ENCODE measurements around the gene AP2S1. TPM values are rescaled to one million over a fixed set of nuclear protein-coding genes. Genes with fewer than 3 reads are reported as not detected.

Gene AP2S1
- total RNA-seq, 2 experiments from 2014 or later = 79.3 to 110 TPM

DNA sequence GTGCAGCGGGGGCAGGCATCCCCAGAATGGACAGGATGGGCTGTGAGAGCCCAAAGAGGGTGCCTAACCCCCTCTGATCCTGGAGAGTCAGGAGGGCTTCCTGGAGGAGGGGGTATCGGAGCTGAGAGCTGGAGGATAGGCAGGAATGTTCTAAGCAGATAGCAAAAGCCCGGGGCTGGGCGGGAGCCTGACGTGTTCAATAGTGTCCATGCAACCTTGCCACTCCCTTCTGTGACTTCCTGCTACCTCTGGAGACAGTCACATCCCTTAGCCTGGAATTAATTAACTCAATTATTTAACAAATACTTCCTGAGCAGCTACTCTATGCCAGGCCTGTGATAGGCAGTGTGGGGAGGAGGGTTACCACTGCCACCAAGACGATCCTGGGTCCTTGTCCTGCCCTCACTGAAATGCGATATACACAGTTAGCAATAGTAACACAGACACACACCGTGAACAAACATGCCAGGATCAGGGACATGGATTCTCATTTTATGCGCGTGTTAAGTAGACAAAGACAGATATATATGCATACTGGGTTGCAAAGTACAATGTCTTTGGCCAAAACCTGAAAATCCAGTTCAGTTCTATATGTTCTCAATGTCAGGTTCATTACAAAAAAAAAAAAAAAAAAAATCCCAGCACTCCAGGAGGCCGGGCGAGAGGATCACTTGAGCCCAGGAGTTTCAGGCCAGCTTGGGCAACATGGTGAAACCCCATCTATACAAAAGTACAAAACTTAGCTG is 10.7 kb downstream of the AP2S1 start:
- POLR2A ChIA-PET = interaction anchor here (0.6 kb wide), 2 partner anchors 227 to 337 kb away, joined by 5 to 10 read pairs; no protein-coding TSS in a partner anchor
- CTCF ChIA-PET (ENCODE audit: unreplicated experiment) = interaction anchor here (0.6 to 1.1 kb wide), 5 partner anchors 23 to 126 kb away, joined by 3 read pairs; no protein-coding TSS in a partner anchor
- no peaks in the 10 kb centered on the region for H3K9me2 ChIP-seq (ENCODE audit: insufficient read depth, low read length)
- intact Hi-C loops (cut with micrococcal nuclease; ENCODE audit: unreplicated experiment) = loop anchor here (1.0 kb wide), 1 partner anchor 83 kb away; no protein-coding TSS in a partner anchor
- no peaks in the 10 kb centered on the region for H3K4me1 ChIP-seq (ENCODE audit: insufficient read depth, low read length, poor library complexity, severe bottlenecking)
- DNase-seq (ENCODE audit: low spot score) = no peak
- no peaks in the 10 kb centered on the region for H3K79me2 ChIP-seq (ENCODE audit: insufficient read depth, low read depth, low read length)
- H2AFZ ChIP-seq (ENCODE audit: low read length) = no peak overlapping the region
- H3K9me3 ChIP-seq (ENCODE audit: low read length) = no peaks in the 10 kb centered on the region
- BruUV-seq (replicated peaks) = no TSS peak
- no peak for TF ChIP-seq EZH2phosphoT487 (IDR thresholded peaks at IDR 0.05; ENCODE audit: borderline replicate concordance, low read depth, low read length)
- TF ChIP-seq, protein P1, sequence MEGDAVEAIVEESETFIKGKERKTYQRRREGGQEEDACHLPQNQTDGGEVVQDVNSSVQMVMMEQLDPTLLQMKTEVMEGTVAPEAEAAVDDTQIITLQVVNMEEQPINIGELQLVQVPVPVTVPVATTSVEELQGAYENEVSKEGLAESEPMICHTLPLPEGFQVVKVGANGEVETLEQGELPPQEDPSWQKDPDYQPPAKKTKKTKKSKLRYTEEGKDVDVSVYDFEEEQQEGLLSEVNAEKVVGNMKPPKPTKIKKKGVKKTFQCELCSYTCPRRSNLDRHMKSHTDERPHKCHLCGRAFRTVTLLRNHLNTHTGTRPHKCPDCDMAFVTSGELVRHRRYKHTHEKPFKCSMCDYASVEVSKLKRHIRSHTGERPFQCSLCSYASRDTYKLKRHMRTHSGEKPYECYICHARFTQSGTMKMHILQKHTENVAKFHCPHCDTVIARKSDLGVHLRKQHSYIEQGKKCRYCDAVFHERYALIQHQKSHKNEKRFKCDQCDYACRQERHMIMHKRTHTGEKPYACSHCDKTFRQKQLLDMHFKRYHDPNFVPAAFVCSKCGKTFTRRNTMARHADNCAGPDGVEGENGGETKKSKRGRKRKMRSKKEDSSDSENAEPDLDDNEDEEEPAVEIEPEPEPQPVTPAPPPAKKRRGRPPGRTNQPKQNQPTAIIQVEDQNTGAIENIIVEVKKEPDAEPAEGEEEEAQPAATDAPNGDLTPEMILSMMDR (conservative IDR thresholded peaks at IDR 0.05; ENCODE audit: low read length) = no peak
- no peak overlapping the region for H3K4me3 ChIP-seq (ENCODE audit: low read depth, low read length, poor library complexity, severe bottlenecking)
- H3K27ac ChIP-seq (ENCODE audit: low read depth, low read length, poor library complexity, severe bottlenecking) = no peak overlapping the region
- no peak overlapping the region for H3K4me2 ChIP-seq (ENCODE audit: low read length)
- H3K36me3 ChIP-seq (ENCODE audit: insufficient read depth, low read length) = peaks cover 23% of the 10 kb centered on the region
- H4K20me1 ChIP-seq (ENCODE audit: insufficient read depth, low read length) = no peaks in the 10 kb centered on the region

DNA sequence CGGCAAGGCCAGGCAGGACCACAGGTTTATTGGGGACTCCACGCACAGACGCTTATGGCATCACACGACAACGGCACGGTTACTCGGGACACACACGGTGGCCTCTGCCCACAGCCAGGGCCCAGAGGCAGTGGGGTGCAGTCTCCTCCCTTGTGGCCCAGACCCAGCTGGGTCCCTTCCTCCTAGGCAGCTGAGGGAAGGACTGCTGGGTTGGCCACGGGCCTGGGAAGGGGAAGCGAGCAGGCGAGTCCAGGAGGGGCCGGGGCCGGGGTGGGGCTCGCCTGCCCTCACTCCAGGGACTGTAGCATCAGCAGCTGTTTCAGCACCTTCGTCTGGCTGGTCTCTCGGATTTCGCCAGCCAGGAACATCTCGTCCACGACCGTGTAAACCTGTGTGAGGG is 12.5 kb downstream of the AP2S1 start:
- no peak for DNase-seq (ENCODE audit: low spot score)
- Histone ChIP-seq H3K79me2 (ENCODE audit: insufficient read depth, low read depth, low read length) (no peaks in the 10 kb centered on the region), H3K4me3 (ENCODE audit: low read depth, low read length, poor library complexity, severe bottlenecking) (no peak overlapping the region), H3K9me2 (ENCODE audit: insufficient read depth, low read length) (no peaks in the 10 kb centered on the region), H3K4me1 (ENCODE audit: insufficient read depth, low read length, poor library complexity, severe bottlenecking) (no peaks in the 10 kb centered on the region), H3K9me3 (ENCODE audit: low read length) (no peaks in the 10 kb centered on the region), H3K27ac (ENCODE audit: low read depth, low read length, poor library complexity, severe bottlenecking) (no peak overlapping the region), H2AFZ (ENCODE audit: low read length) (no peak overlapping the region), H3K4me2 (ENCODE audit: low read length) (no peak overlapping the region), H4K20me1 (ENCODE audit: insufficient read depth, low read length) (no peaks in the 10 kb centered on the region), H3K36me3 (ENCODE audit: insufficient read depth, low read length) (peaks cover 23% of the 10 kb centered on the region)
- CTCF ChIA-PET (ENCODE audit: unreplicated experiment) = no interaction called here
- BruUV-seq (replicated peaks) = TSS peak; percentile 92
- POLR2A ChIA-PET = no interaction called here
- intact Hi-C loops (cut with micrococcal nuclease; ENCODE audit: unreplicated experiment) = no loop called here
- no peak for TF ChIP-seq EZH2phosphoT487 (IDR thresholded peaks at IDR 0.05; ENCODE audit: borderline replicate concordance, low read depth, low read length)
- TF ChIP-seq, protein P1 (conservative IDR thresholded peaks at IDR 0.05; ENCODE audit: low read length) = no peak

- no peak overlapping the region for H3K27ac ChIP-seq (ENCODE audit: low read depth, low read length, poor library complexity, severe bottlenecking)
- POLR2A ChIA-PET = no interaction called here
- intact Hi-C loops (cut with micrococcal nuclease; ENCODE audit: unreplicated experiment) = no loop called here
- H3K4me1 ChIP-seq (ENCODE audit: insufficient read depth, low read length, poor library complexity, severe bottlenecking) = no peaks in the 10 kb centered on the region
- no TSS peak for BruUV-seq (replicated peaks)
- H3K36me3 ChIP-seq (ENCODE audit: insufficient read depth, low read length) = peaks cover 11% of the 10 kb centered on the region
- no peaks in the 10 kb centered on the region for H4K20me1 ChIP-seq (ENCODE audit: insufficient read depth, low read length)
- H3K79me2 ChIP-seq (ENCODE audit: insufficient read depth, low read depth, low read length) = no peaks in the 10 kb centered on the region
- no peak overlapping the region for H3K4me2 ChIP-seq (ENCODE audit: low read length)
- no peak overlapping the region for H2AFZ ChIP-seq (ENCODE audit: low read length)
- TF ChIP-seq, protein P1 (conservative IDR thresholded peaks at IDR 0.05; ENCODE audit: low read length) = no peak
- TF ChIP-seq EZH2phosphoT487 (IDR thresholded peaks at IDR 0.05; ENCODE audit: borderline replicate concordance, low read depth, low read length) = no peak
- no peak for DNase-seq (ENCODE audit: low spot score)
- no peaks in the 10 kb centered on the region for H3K9me3 ChIP-seq (ENCODE audit: low read length)
- CTCF ChIA-PET (ENCODE audit: unreplicated experiment) = no interaction called here
- no peaks in the 10 kb centered on the region for H3K9me2 ChIP-seq (ENCODE audit: insufficient read depth, low read length)
- no peak overlapping the region for H3K4me3 ChIP-seq (ENCODE audit: low read depth, low read length, poor library complexity, severe bottlenecking)
Observed at GRCh38 chr19:46834984-46835383, 15.7 kb downstream of the AP2S1 start.
